Ascending aorta (tissue), 2 donors: ENCODE data around the gene TMEM164. TPM values are rescaled to one million over a fixed set of nuclear protein-coding genes. Genes with fewer than 3 reads are reported as not detected.

Source experiments
- DNase-seq, 2 donors: peaks; one replicate each; pipeline ENCODE4 v3.0.0-alpha.2; 2019; ENCODE audit warnings: low spot score in 2 of 2
- H3K27ac ChIP-seq, 2 donors: fragments of 200-600 bp; sonication (generic); one replicate each; pipeline ENCODE4 v1.5.1; 2016 to 2017; ENCODE audit warnings: mild to moderate bottlenecking in 1 of 2
- H3K27me3 ChIP-seq: fragments of 200-600 bp; sonication (generic); one replicate; pipeline ENCODE4 v1.5.1; 2017
- H3K36me3 ChIP-seq, 2 donors: fragments of 200-600 bp; sonication (generic); one replicate each; pipeline ENCODE4 v1.5.1; 2016
- H3K4me1 ChIP-seq, 2 donors: fragments of 200-600 bp; sonication (generic); one replicate each; pipeline ENCODE4 v1.5.1; 2016 to 2017; ENCODE audit warnings: mild to moderate bottlenecking in 1 of 2
- H3K4me3 ChIP-seq, 2 donors: fragments of 200-600 bp; sonication (generic); one replicate each; pipeline ENCODE4 v1.5.1; 2016 to 2017; ENCODE audit warnings: mild to moderate bottlenecking in 1 of 2
- H3K9me3 ChIP-seq, 2 donors: fragments of 200-600 bp; sonication (generic); one replicate each; pipeline ENCODE4 v1.5.1; 2016
- intact Hi-C: fragments of 100-400 bp; cut with DNase I; formaldehyde crosslinking; loops from one replicate; pipeline ENCODE4 v1.15.1; 2023
- total RNA-seq: library from RNA; depleted of rRNA; stranded (reverse); fragments of >200 nt; gene quantifications from one replicate; pipeline ENCODE4 v1.1.0, GENCODE V29; 2016
- TF ChIP-seq, protein P1 (sequence below), 3 experiments: fragments of 200-600 bp in 2 of 3; fragments of 450-650 bp in 1 of 3; sonication (generic) in 2 of 3; IDR thresholded peaks; one replicate each; pipeline ENCODE4 v1.5.1; 2016 to 2019; ENCODE audit warnings: antibody characterized with exemption in 3 of 3, mild to moderate bottlenecking in 1 of 3, moderate library complexity in 1 of 3

Gene TMEM164
- total RNA-seq, 1 donor from 2014 or later = 15.0 TPM

DNA sequence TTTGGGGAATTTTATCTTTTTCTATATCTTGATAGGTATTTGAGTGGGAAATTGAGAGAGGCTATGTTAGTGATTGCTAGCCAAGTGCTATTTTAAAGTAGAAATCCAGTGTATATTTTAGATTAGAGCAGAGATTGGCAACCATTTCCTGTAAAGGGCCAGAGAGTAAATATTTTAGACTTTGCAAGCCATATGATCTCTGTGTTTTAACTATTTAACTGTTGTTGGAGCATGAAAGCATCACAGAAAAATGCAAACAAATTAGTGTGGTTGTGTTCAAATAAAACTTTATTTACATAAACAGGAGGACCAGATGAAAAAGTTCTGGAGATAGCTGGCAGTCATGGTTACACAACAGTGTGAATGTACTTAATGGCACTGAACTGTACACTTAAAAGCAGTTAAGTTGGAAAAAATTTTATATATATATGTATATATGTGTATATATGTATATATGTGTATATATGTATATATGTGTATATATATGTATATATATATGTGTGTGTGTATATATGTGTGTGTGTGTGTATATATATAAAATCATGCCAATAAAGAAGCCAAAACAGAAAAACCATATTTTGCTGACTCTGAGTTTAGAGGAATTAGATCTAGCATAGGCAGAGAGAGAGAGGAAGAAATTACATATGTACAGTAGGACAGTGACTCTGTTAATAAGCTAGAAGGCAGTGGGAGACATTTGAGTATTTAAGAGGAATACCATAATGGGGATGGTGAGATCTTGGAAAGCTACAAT is 83.4 kb downstream of the TMEM164 start:
- no peaks in the 10 kb centered on the region for H3K9me3 ChIP-seq
- H3K4me3 ChIP-seq = no peak overlapping the region
- H3K27me3 ChIP-seq = no peaks in the 10 kb centered on the region
- intact Hi-C loops = no loop called here
- TF ChIP-seq, protein P1, sequence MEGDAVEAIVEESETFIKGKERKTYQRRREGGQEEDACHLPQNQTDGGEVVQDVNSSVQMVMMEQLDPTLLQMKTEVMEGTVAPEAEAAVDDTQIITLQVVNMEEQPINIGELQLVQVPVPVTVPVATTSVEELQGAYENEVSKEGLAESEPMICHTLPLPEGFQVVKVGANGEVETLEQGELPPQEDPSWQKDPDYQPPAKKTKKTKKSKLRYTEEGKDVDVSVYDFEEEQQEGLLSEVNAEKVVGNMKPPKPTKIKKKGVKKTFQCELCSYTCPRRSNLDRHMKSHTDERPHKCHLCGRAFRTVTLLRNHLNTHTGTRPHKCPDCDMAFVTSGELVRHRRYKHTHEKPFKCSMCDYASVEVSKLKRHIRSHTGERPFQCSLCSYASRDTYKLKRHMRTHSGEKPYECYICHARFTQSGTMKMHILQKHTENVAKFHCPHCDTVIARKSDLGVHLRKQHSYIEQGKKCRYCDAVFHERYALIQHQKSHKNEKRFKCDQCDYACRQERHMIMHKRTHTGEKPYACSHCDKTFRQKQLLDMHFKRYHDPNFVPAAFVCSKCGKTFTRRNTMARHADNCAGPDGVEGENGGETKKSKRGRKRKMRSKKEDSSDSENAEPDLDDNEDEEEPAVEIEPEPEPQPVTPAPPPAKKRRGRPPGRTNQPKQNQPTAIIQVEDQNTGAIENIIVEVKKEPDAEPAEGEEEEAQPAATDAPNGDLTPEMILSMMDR (IDR thresholded peaks at IDR 0.05) = no peak
- no peaks in the 10 kb centered on the region for H3K36me3 ChIP-seq
- peaks cover 0 to 3% of the 10 kb centered on the region in 2 donors for H3K4me1 ChIP-seq
- no peak for DNase-seq
- peak overlapping the region in 1 of 2 donors; percentile 16 for H3K27ac ChIP-seq

GRCh38 chrX:110086916-110087484 is 84.1 kb downstream of the TMEM164 start:
- no peaks in the 10 kb centered on the region for H3K27me3 ChIP-seq
- DNase-seq = no peak
- TF ChIP-seq, protein P1 (IDR thresholded peaks at IDR 0.05) = no peak
- intact Hi-C loops = no loop called here
- no peak overlapping the region for H3K4me3 ChIP-seq
- no peaks in the 10 kb centered on the region for H3K9me3 ChIP-seq
- H3K27ac ChIP-seq = peak overlapping the region in 1 of 2 donors; percentile 5
- H3K36me3 ChIP-seq = no peaks in the 10 kb centered on the region
- no peaks in the 10 kb centered on the region for H3K4me1 ChIP-seq

- Histone ChIP-seq H3K36me3 (no peaks in the 10 kb centered on the region), H3K4me3 (no peak overlapping the region), H3K9me3 (no peaks in the 10 kb centered on the region), H3K4me1 (no peaks in the 10 kb centered on the region), H3K27ac (peak overlapping the region in 1 of 2 donors; percentile 5), H3K27me3 (no peaks in the 10 kb centered on the region)
- TF ChIP-seq, protein P1 (IDR thresholded peaks at IDR 0.05) = no peak
- intact Hi-C loops = no loop called here
- DNase-seq = no peak
Measured at GRCh38 chrX:110087485-110088356, 84.8 kb downstream of the TMEM164 start.

- H3K9me3 ChIP-seq = peaks cover 0 to 5% of the 10 kb centered on the region in 2 donors
- intact Hi-C loops = no loop called here
- no peak overlapping the region for H3K27ac ChIP-seq
- DNase-seq = no peak
- no peak overlapping the region for H3K4me3 ChIP-seq
- H3K36me3 ChIP-seq = no peaks in the 10 kb centered on the region
- no peaks in the 10 kb centered on the region for H3K4me1 ChIP-seq
- TF ChIP-seq, protein P1 (IDR thresholded peaks at IDR 0.05) = no peak
- H3K27me3 ChIP-seq = no peaks in the 10 kb centered on the region
Measured at GRCh38 chrX:110089656-110090403, 86.9 kb downstream of the TMEM164 start.

GRCh38 chrX:110097920-110098319 is 95.0 kb downstream of the TMEM164 start:
- no peak for DNase-seq
- H3K27ac ChIP-seq = no peak overlapping the region
- H3K9me3 ChIP-seq = peaks cover 0 to 5% of the 10 kb centered on the region in 2 donors
- H3K27me3 ChIP-seq = no peaks in the 10 kb centered on the region
- H3K4me1 ChIP-seq = no peaks in the 10 kb centered on the region
- intact Hi-C loops = no loop called here
- no peak overlapping the region for H3K4me3 ChIP-seq
- H3K36me3 ChIP-seq = no peaks in the 10 kb centered on the region
- TF ChIP-seq, protein P1 (IDR thresholded peaks at IDR 0.05) = no peak
